Measurements from ENCODE around the gene FGGY.

The FGGY gene

DNA sequence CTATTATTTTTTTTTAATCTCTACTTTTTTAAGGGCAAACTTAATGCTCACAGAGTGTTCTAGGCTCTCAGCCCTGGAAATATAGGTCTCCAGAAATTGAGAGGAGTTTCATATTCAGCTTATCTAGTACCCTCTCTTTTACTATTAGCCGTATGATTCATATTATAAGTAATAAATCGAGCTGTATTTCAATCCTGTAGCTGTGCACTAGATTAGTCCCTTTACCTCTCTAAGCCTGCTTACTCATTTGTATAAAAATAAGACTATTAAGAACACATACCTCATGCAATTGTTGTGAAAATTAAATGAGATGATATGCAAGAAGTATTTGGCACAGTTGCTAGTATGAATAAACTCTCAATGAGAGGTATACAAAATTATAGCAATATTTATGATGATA lies 389.7 kb downstream of the FGGY start:
- H3K36me3 ChIP-seq (ENCODE audit: control insufficient read depth in 4 of 4, insufficient read depth in 4 of 4, low read length in 3 of 4), result no peaks in the 10 kb centered on the region
- DNase-seq, result no peak
- no peak overlapping the region for H3K27ac ChIP-seq (ENCODE audit: insufficient read depth in 1 of 2, low read depth in 1 of 2, low read length in 2 of 2, poor library complexity in 1 of 2, severe bottlenecking in 2 of 2)
- POLR2A ChIA-PET, result no interaction called here
- CTCF ChIA-PET, result interaction anchor here (0.5 to 1.6 kb wide), 2 partner anchors 12 to 246 kb away, joined by 3 to 6 read pairs; no protein-coding TSS in a partner anchor
- peaks cover 0 to 22% (median 1%) of the 10 kb centered on the region in 4 experiments for H3K4me1 ChIP-seq (ENCODE audit: control extremely low read depth in 1 of 4, control insufficient read depth in 4 of 4, insufficient read depth in 4 of 4, low read length in 3 of 4)
- no peak overlapping the region for H3K4me3 ChIP-seq (ENCODE audit: control insufficient read depth in 1 of 7, extremely low read depth in 1 of 7, insufficient read depth in 4 of 7, low read depth in 2 of 7, low read length in 6 of 7)
- WGBS (ENCODE audit: insufficient coverage), result no CpG with 5 or more reads among the region's 2 CpGs
- no peaks in the 10 kb centered on the region for H3K27me3 ChIP-seq (replicated peaks in 2 of 5; ENCODE audit: control insufficient read depth in 4 of 5, insufficient read depth in 5 of 5, low read length in 4 of 5)
- H3K9me3 ChIP-seq (ENCODE audit: control extremely low read depth in 1 of 5, control insufficient read depth in 4 of 5, insufficient read depth in 2 of 5, low read depth in 1 of 5, low read length in 4 of 5), result no peaks in the 10 kb centered on the region

DNA sequence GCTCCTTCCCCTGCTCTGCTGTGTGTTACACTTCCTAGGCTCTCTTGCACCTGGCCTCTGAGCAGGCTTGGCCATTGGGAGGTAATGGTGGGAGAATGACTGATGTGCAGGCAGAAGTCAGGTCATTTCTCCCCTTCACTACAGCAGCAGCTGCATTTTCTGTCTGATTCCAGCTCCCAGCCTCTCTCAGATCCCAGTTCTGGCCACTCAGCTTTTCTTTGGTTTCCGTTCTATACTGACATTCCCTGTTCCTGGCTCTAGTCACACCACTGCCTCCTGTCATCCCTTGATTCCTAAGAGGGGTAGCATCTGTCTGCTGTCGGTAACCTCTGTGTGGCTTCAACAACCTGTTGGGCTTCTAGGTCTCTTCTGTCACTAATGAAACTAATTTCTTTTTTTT lies 390.2 kb downstream of the FGGY start:
- Histone ChIP-seq H3K36me3 (ENCODE audit: control insufficient read depth in 4 of 4, insufficient read depth in 4 of 4, low read length in 3 of 4) (no peaks in the 10 kb centered on the region), H3K4me1 (ENCODE audit: control extremely low read depth in 1 of 4, control insufficient read depth in 4 of 4, insufficient read depth in 4 of 4, low read length in 3 of 4) (peaks cover 0 to 22% (median 1%) of the 10 kb centered on the region in 4 experiments), H3K9me3 (ENCODE audit: control extremely low read depth in 1 of 5, control insufficient read depth in 4 of 5, insufficient read depth in 2 of 5, low read depth in 1 of 5, low read length in 4 of 5) (no peaks in the 10 kb centered on the region), H3K27me3 (replicated peaks in 2 of 5; ENCODE audit: control insufficient read depth in 4 of 5, insufficient read depth in 5 of 5, low read length in 4 of 5) (no peaks in the 10 kb centered on the region), H3K27ac (ENCODE audit: insufficient read depth in 1 of 2, low read depth in 1 of 2, low read length in 2 of 2, poor library complexity in 1 of 2, severe bottlenecking in 2 of 2) (no peak overlapping the region), H3K4me3 (ENCODE audit: control insufficient read depth in 1 of 7, extremely low read depth in 1 of 7, insufficient read depth in 4 of 7, low read depth in 2 of 7, low read length in 6 of 7) (no peak overlapping the region)
- CTCF ChIA-PET, result interaction anchor here (1.6 kb wide), 1 partner anchor 11 kb away, joined by 6 read pairs; no protein-coding TSS in a partner anchor
- no peak for DNase-seq
- WGBS (ENCODE audit: insufficient coverage), result 100% methylated on average over 2 of the region's 2 CpGs
- POLR2A ChIA-PET, result no interaction called here

DNA sequence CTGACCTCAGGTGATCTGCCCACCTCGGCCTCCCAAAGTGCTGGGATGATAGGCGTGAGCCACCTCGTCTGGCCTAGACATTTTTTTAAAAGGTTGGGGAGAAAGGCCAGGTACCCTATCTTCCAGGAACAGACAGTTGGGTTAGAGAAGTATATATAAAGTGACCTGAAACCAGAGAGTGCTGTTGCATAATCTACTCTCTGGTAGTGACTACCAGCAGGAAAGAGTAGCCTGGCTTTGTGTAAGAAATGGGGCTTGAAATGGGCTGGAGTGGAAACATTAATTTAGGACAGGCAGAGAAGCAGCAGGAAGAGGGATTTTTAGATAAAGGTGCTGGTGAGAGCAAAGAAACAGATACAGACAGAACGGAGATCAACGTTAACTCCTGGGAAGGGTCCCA lies 392.1 kb downstream of the FGGY start:
- no peaks in the 10 kb centered on the region for H3K27me3 ChIP-seq (replicated peaks in 2 of 5; ENCODE audit: control insufficient read depth in 4 of 5, insufficient read depth in 5 of 5, low read length in 4 of 5)
- no peaks in the 10 kb centered on the region for H3K9me3 ChIP-seq (ENCODE audit: control extremely low read depth in 1 of 5, control insufficient read depth in 4 of 5, insufficient read depth in 2 of 5, low read depth in 1 of 5, low read length in 4 of 5)
- ChIA-PET POLR2A (no interaction called here), CTCF (interaction anchor here (0.8 kb wide), 1 partner anchor 12 kb away, joined by 3 read pairs; no protein-coding TSS in a partner anchor)
- H3K4me1 ChIP-seq (ENCODE audit: control extremely low read depth in 1 of 4, control insufficient read depth in 4 of 4, insufficient read depth in 4 of 4, low read length in 3 of 4), result peaks cover 5 to 28% (median 11%) of the 10 kb centered on the region in 4 experiments
- H3K27ac ChIP-seq (ENCODE audit: insufficient read depth in 1 of 2, low read depth in 1 of 2, low read length in 2 of 2, poor library complexity in 1 of 2, severe bottlenecking in 2 of 2), result no peak overlapping the region
- no peaks in the 10 kb centered on the region for H3K36me3 ChIP-seq (ENCODE audit: control insufficient read depth in 4 of 4, insufficient read depth in 4 of 4, low read length in 3 of 4)
- WGBS (ENCODE audit: insufficient coverage), result 90% methylated on average over 5 of the region's 5 CpGs
- DNase-seq, result no peak
- H3K4me3 ChIP-seq (ENCODE audit: control insufficient read depth in 1 of 7, extremely low read depth in 1 of 7, insufficient read depth in 4 of 7, low read depth in 2 of 7, low read length in 6 of 7), result no peak overlapping the region

DNA sequence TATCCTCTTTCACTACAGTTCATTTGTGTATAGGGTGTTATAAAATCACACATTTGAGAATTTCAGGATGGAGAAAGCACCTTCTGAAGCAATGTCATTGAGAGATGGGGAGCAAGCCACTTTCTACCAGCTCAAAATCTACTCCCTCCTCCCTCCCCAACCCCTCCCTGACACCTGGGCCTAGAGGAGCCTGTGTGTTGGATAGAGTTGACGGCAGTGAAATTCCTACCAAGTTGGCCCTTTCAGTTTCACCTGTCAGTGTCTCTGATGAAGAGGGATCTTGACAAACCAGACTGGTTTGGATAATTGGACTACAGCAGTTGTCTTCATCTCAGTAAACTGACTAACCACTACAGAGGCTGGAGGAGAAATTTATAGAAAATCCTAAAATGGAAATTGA lies 392.8 kb downstream of the FGGY start:
- Histone ChIP-seq H3K27ac (ENCODE audit: insufficient read depth in 1 of 2, low read depth in 1 of 2, low read length in 2 of 2, poor library complexity in 1 of 2, severe bottlenecking in 2 of 2) (no peak overlapping the region), H3K36me3 (ENCODE audit: control insufficient read depth in 4 of 4, insufficient read depth in 4 of 4, low read length in 3 of 4) (no peaks in the 10 kb centered on the region), H3K27me3 (replicated peaks in 2 of 5; ENCODE audit: control insufficient read depth in 4 of 5, insufficient read depth in 5 of 5, low read length in 4 of 5) (no peaks in the 10 kb centered on the region), H3K9me3 (ENCODE audit: control extremely low read depth in 1 of 5, control insufficient read depth in 4 of 5, insufficient read depth in 2 of 5, low read depth in 1 of 5, low read length in 4 of 5) (no peaks in the 10 kb centered on the region), H3K4me1 (ENCODE audit: control extremely low read depth in 1 of 4, control insufficient read depth in 4 of 4, insufficient read depth in 4 of 4, low read length in 3 of 4) (peaks cover 5 to 28% (median 11%) of the 10 kb centered on the region in 4 experiments), H3K4me3 (ENCODE audit: control insufficient read depth in 1 of 7, extremely low read depth in 1 of 7, insufficient read depth in 4 of 7, low read depth in 2 of 7, low read length in 6 of 7) (no peak overlapping the region)
- DNase-seq, result no peak
- ChIA-PET POLR2A (no interaction called here), CTCF (interaction anchor here (0.8 to 1.5 kb wide), 3 partner anchors 10 to 13 kb away, joined by 3 to 4 read pairs (median 3); no protein-coding TSS in a partner anchor)
- no CpG with 5 or more reads among the region's 1 CpG for WGBS (ENCODE audit: insufficient coverage)

- H3K9me3 ChIP-seq (ENCODE audit: control extremely low read depth in 1 of 5, control insufficient read depth in 4 of 5, insufficient read depth in 2 of 5, low read depth in 1 of 5, low read length in 4 of 5), result peaks cover 0 to 2% (median 0%) of the 10 kb centered on the region in 5 experiments
- H3K4me1 ChIP-seq (ENCODE audit: control extremely low read depth in 1 of 4, control insufficient read depth in 4 of 4, insufficient read depth in 4 of 4, low read length in 3 of 4), result peaks cover 5 to 28% (median 11%) of the 10 kb centered on the region in 4 experiments
- H3K27ac ChIP-seq (ENCODE audit: insufficient read depth in 1 of 2, low read depth in 1 of 2, low read length in 2 of 2, poor library complexity in 1 of 2, severe bottlenecking in 2 of 2), result no peak overlapping the region
- no peaks in the 10 kb centered on the region for H3K27me3 ChIP-seq (replicated peaks in 2 of 5; ENCODE audit: control insufficient read depth in 4 of 5, insufficient read depth in 5 of 5, low read length in 4 of 5)
- POLR2A ChIA-PET, result no interaction called here
- CTCF ChIA-PET, result interaction anchor here (0.8 to 1.5 kb wide), 2 partner anchors 9 to 13 kb away, joined by 3 to 4 read pairs; no protein-coding TSS in a partner anchor
- H3K36me3 ChIP-seq (ENCODE audit: control insufficient read depth in 4 of 4, insufficient read depth in 4 of 4, low read length in 3 of 4), result no peaks in the 10 kb centered on the region
- WGBS (ENCODE audit: insufficient coverage), result 100% methylated on average over 3 of the region's 7 CpGs
- H3K4me3 ChIP-seq (ENCODE audit: control insufficient read depth in 1 of 7, extremely low read depth in 1 of 7, insufficient read depth in 4 of 7, low read depth in 2 of 7, low read length in 6 of 7), result no peak overlapping the region
- DNase-seq, result no peak
Measured at GRCh38 chr1:59690171-59690930, 393.5 kb downstream of the FGGY start.

GRCh38 chr1:59691261-59691660 lies 394.4 kb downstream of the FGGY start:
- H3K27ac ChIP-seq (ENCODE audit: insufficient read depth in 1 of 2, low read depth in 1 of 2, low read length in 2 of 2, poor library complexity in 1 of 2, severe bottlenecking in 2 of 2), result no peak overlapping the region
- peaks cover 5 to 33% (median 11%) of the 10 kb centered on the region in 4 experiments for H3K4me1 ChIP-seq (ENCODE audit: control extremely low read depth in 1 of 4, control insufficient read depth in 4 of 4, insufficient read depth in 4 of 4, low read length in 3 of 4)
- H3K4me3 ChIP-seq (ENCODE audit: control insufficient read depth in 1 of 7, extremely low read depth in 1 of 7, insufficient read depth in 4 of 7, low read depth in 2 of 7, low read length in 6 of 7), result no peak overlapping the region
- CTCF ChIA-PET, result interaction anchor here (1.2 kb wide), 1 partner anchor 952 kb away, joined by 3 read pairs; no protein-coding TSS in a partner anchor
- H3K36me3 ChIP-seq (ENCODE audit: control insufficient read depth in 4 of 4, insufficient read depth in 4 of 4, low read length in 3 of 4), result no peaks in the 10 kb centered on the region
- peaks cover 0 to 2% (median 0%) of the 10 kb centered on the region in 5 experiments for H3K9me3 ChIP-seq (ENCODE audit: control extremely low read depth in 1 of 5, control insufficient read depth in 4 of 5, insufficient read depth in 2 of 5, low read depth in 1 of 5, low read length in 4 of 5)
- POLR2A ChIA-PET, result no interaction called here
- H3K27me3 ChIP-seq (replicated peaks in 2 of 5; ENCODE audit: control insufficient read depth in 4 of 5, insufficient read depth in 5 of 5, low read length in 4 of 5), result no peaks in the 10 kb centered on the region
- no peak for DNase-seq
- WGBS (ENCODE audit: insufficient coverage), result 100% methylated on average over 3 of the region's 4 CpGs

DNA sequence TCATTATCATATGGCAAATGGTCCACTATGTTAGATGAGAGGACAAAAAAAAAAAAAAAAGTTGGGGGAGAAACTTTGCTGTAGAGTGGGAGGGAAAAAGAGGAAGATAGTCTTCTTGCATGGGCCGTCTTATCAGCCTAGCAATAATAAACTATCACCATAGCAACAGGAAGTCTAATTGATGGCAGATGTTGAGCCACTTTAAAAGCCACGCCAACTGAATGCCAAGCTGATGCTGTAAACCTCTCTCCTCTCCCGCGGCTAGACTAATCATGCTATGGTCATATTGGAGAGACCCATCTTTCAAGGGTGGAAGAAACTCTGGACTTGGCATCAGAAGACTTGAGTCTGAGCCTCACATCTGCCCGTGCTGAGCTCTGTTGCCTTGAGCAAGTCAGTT lies 395.7 kb downstream of the FGGY start:
- ChIA-PET POLR2A (no interaction called here), CTCF (interaction anchor here (0.7 to 1.2 kb wide), 2 partner anchors 550 to 954 kb away, joined by 3 to 5 read pairs; no protein-coding TSS in a partner anchor)
- peaks cover 17 to 46% (median 23%) of the 10 kb centered on the region in 4 experiments for H3K4me1 ChIP-seq (ENCODE audit: control extremely low read depth in 1 of 4, control insufficient read depth in 4 of 4, insufficient read depth in 4 of 4, low read length in 3 of 4)
- no peaks in the 10 kb centered on the region for H3K27me3 ChIP-seq (replicated peaks in 2 of 5; ENCODE audit: control insufficient read depth in 4 of 5, insufficient read depth in 5 of 5, low read length in 4 of 5)
- no peak overlapping the region for H3K27ac ChIP-seq (ENCODE audit: insufficient read depth in 1 of 2, low read depth in 1 of 2, low read length in 2 of 2, poor library complexity in 1 of 2, severe bottlenecking in 2 of 2)
- peak; percentile 89 to 96 (median 93) for DNase-seq
- H3K36me3 ChIP-seq (ENCODE audit: control insufficient read depth in 4 of 4, insufficient read depth in 4 of 4, low read length in 3 of 4), result no peaks in the 10 kb centered on the region
- no peak overlapping the region for H3K4me3 ChIP-seq (ENCODE audit: control insufficient read depth in 1 of 7, extremely low read depth in 1 of 7, insufficient read depth in 4 of 7, low read depth in 2 of 7, low read length in 6 of 7)
- 4% methylated on average over 2 of the region's 5 CpGs for WGBS (ENCODE audit: insufficient coverage)
- peaks cover 0 to 2% (median 0%) of the 10 kb centered on the region in 5 experiments for H3K9me3 ChIP-seq (ENCODE audit: control extremely low read depth in 1 of 5, control insufficient read depth in 4 of 5, insufficient read depth in 2 of 5, low read depth in 1 of 5, low read length in 4 of 5)
